ENCODE results near the gene PDP2. TPM values are rescaled to one million over a fixed set of nuclear protein-coding genes. Genes with fewer than 3 reads are reported as not detected.

Gene PDP2
- total RNA-seq, 1 donor from 2014 or later: 14.0 TPM

DNA sequence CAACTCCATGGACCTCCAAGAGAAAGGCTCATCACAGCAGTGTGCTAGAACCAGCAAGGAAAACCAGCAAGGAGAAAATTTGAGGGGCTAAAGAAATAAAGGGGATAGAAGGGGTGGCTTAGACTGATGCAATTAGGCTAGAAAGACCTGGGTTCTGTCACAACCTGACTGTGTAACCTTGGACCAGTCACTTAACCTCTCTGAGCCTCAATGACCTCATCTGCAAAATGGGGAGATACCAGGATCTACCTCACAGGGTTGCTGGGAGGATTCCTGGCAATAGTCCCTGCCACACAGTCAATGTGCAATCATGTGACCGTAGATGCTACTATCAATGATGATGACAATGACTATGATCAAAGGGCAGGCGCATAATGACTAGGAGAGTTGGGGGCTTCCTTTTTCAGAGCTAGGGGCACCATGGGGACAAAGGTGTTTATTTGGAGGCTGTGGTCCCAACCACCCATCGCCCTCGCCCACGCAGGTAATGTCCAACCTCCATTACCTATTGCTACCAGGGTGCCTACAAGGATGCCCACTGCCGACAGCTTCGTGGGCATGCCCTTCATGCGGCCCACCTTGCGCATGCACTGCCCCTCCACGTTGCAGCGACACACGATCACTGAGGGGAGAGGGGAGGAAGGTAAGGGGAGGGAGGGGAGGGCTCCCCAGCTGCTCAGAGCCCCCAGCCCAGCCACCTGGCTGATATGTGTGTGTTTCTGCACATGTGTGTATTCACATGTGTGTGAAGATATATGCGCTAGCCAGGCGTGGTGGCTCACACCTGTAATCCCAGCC lies 28.6 kb downstream of the PDP2 start:
- Histone ChIP-seq H3K9me3 (no peaks in the 10 kb centered on the region), H3K27ac (no peak overlapping the region), H3K27me3 (no peaks in the 10 kb centered on the region), H3K4me1 (peaks cover 17% of the 10 kb centered on the region), H3K4me3 (no peak overlapping the region), H3K36me3 (no peaks in the 10 kb centered on the region)
- intact Hi-C loops (cut with DNase I): no loop called here
- DNase-seq (ENCODE audit: extremely low spot score in 2 of 2): no peak
- TF ChIP-seq, protein P1, sequence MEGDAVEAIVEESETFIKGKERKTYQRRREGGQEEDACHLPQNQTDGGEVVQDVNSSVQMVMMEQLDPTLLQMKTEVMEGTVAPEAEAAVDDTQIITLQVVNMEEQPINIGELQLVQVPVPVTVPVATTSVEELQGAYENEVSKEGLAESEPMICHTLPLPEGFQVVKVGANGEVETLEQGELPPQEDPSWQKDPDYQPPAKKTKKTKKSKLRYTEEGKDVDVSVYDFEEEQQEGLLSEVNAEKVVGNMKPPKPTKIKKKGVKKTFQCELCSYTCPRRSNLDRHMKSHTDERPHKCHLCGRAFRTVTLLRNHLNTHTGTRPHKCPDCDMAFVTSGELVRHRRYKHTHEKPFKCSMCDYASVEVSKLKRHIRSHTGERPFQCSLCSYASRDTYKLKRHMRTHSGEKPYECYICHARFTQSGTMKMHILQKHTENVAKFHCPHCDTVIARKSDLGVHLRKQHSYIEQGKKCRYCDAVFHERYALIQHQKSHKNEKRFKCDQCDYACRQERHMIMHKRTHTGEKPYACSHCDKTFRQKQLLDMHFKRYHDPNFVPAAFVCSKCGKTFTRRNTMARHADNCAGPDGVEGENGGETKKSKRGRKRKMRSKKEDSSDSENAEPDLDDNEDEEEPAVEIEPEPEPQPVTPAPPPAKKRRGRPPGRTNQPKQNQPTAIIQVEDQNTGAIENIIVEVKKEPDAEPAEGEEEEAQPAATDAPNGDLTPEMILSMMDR (IDR thresholded peaks at IDR 0.05): no peak
- TF ChIP-seq POLR2A (IDR thresholded peaks at IDR 0.05): no peak
- no peak for TF ChIP-seq POLR2AphosphoS5 (IDR thresholded peaks at IDR 0.05; ENCODE audit: insufficient read depth in 1 of 2, low read depth in 1 of 2)

GRCh38 chr16:66910175-66910940 lies 30.0 kb downstream of the PDP2 start:
- Histone ChIP-seq H3K4me1 (peaks cover 8% of the 10 kb centered on the region), H3K27ac (no peak overlapping the region), H3K27me3 (no peaks in the 10 kb centered on the region), H3K4me3 (no peak overlapping the region), H3K9me3 (no peaks in the 10 kb centered on the region), H3K36me3 (no peaks in the 10 kb centered on the region)
- TF ChIP-seq POLR2A (IDR thresholded peaks at IDR 0.05) (no peak), POLR2AphosphoS5 (IDR thresholded peaks at IDR 0.05; ENCODE audit: insufficient read depth in 1 of 2, low read depth in 1 of 2) (no peak)
- TF ChIP-seq, protein P1 (IDR thresholded peaks at IDR 0.05): no peak
- intact Hi-C loops (cut with DNase I): no loop called here
- no peak for DNase-seq (ENCODE audit: extremely low spot score in 2 of 2)

- intact Hi-C loops (cut with DNase I): no loop called here
- Histone ChIP-seq H3K27ac (no peak overlapping the region), H3K27me3 (no peaks in the 10 kb centered on the region), H3K36me3 (no peaks in the 10 kb centered on the region), H3K4me3 (no peak overlapping the region), H3K4me1 (peaks cover under 1% of the 10 kb centered on the region), H3K9me3 (no peaks in the 10 kb centered on the region)
- DNase-seq (ENCODE audit: extremely low spot score in 2 of 2): no peak
- TF ChIP-seq, protein P1 (IDR thresholded peaks at IDR 0.05): no peak
- TF ChIP-seq POLR2AphosphoS5 (IDR thresholded peaks at IDR 0.05; ENCODE audit: insufficient read depth in 1 of 2, low read depth in 1 of 2): no peak
- TF ChIP-seq POLR2A (IDR thresholded peaks at IDR 0.05): no peak
These were observed 30.8 kb downstream of the PDP2 start for GRCh38 chr16:66911112-66911511.

DNA sequence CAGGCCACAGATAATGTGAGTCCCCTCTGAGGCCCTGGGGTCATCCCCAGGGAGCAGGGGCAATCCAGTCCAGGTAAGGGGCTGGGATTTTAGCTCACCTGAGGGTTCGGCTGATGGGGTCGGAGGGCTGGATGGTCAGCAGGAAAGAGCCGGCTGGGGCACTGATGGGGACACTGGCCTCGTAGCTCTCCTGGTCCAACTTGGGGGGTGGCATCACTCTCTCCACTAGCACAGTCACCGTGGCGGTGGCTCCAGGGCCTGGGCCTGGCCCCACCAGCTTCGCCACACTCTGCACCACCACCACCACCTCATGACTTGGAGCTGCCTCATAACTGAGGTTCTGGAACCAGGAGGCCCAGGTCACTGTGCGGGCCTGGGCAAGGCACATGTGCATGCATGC lies 31.5 kb downstream of the PDP2 start:
- Histone ChIP-seq H3K27me3 (no peaks in the 10 kb centered on the region), H3K27ac (no peak overlapping the region), H3K4me1 (no peaks in the 10 kb centered on the region), H3K36me3 (no peaks in the 10 kb centered on the region), H3K9me3 (no peaks in the 10 kb centered on the region), H3K4me3 (no peak overlapping the region)
- DNase-seq (ENCODE audit: extremely low spot score in 2 of 2): no peak
- intact Hi-C loops (cut with DNase I): no loop called here
- TF ChIP-seq, protein P1 (IDR thresholded peaks at IDR 0.05): no peak
- TF ChIP-seq POLR2AphosphoS5 (IDR thresholded peaks at IDR 0.05; ENCODE audit: insufficient read depth in 1 of 2, low read depth in 1 of 2) (no peak), POLR2A (IDR thresholded peaks at IDR 0.05) (no peak)

- Histone ChIP-seq H3K27me3 (no peaks in the 10 kb centered on the region), H3K4me3 (no peak overlapping the region), H3K9me3 (no peaks in the 10 kb centered on the region), H3K27ac (no peak overlapping the region), H3K36me3 (no peaks in the 10 kb centered on the region), H3K4me1 (no peaks in the 10 kb centered on the region)
- DNase-seq (ENCODE audit: extremely low spot score in 2 of 2): no peak
- TF ChIP-seq POLR2A (IDR thresholded peaks at IDR 0.05): no peak
- intact Hi-C loops (cut with DNase I): no loop called here
These were observed 32.8 kb downstream of the PDP2 start for GRCh38 chr16:66913081-66913480.
